ENCODE results near the gene IRF9.

DNA sequence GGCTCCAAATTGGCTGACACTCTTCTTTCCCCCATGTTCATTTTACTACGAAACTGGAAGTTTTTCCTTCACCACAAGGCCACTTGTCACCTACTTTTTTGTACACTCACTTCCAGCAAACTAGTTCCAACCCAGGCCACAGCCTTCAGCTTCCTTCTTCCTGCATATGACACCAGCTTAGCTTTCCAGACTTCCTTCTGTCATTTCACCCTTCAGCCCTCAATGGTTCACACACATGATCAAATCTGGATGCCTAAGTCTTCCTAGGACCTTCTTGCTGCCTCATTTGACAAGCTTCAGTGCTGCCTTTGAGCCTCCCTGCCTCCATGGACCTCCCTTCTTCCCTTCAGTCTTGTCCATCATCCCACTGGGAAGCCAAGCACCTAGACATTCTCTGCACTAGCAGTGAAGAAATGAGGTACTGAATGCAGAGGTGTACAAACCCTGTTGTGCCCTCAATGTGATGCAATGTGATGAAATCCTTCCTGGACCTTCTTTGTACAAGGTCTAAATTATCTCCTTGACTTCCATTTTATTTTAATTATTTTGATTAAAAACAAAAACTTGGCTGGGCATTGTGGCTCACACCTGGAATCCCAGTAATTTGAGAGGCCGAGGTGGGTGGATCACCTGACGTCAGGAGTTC is 6.5 kb downstream of the IRF9 start:
- no peak for TF ChIP-seq PATZ1 (CRISPR knock-in tag; IDR thresholded peaks at IDR 0.05; ENCODE audit: borderline replicate concordance)
- no peak for TF ChIP-seq ARNTL (CRISPR knock-in tag; IDR thresholded peaks at IDR 0.05; ENCODE audit: borderline replicate concordance, low read depth)
- TF ChIP-seq ZFP30 (CRISPR knock-in tag; IDR thresholded peaks at IDR 0.05): no peak
- no peak for TF ChIP-seq GLIS3 (CRISPR knock-in tag; IDR thresholded peaks at IDR 0.05)
- TF ChIP-seq, protein P1, sequence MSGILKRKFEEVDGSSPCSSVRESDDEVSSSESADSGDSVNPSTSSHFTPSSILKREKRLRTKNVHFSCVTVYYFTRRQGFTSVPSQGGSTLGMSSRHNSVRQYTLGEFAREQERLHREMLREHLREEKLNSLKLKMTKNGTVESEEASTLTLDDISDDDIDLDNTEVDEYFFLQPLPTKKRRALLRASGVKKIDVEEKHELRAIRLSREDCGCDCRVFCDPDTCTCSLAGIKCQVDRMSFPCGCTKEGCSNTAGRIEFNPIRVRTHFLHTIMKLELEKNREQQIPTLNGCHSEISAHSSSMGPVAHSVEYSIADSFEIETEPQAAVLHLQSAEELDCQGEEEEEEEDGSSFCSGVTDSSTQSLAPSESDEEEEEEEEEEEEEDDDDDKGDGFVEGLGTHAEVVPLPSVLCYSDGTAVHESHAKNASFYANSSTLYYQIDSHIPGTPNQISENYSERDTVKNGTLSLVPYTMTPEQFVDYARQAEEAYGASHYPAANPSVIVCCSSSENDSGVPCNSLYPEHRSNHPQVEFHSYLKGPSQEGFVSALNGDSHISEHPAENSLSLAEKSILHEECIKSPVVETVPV (CRISPR knock-in tag; IDR thresholded peaks at IDR 0.05): no peak
- TF ChIP-seq TCF4 (CRISPR knock-in tag; IDR thresholded peaks at IDR 0.05; ENCODE audit: borderline replicate concordance): no peak
